CD4-positive, alpha-beta T cell treated with Interleukin-17A for 4 hours (primary cell): ENCODE results near the gene CFAP299.
"Not testable (repeated sequence)": the region's sequence is repeated elsewhere in the genome, so short reads cannot be mapped to it uniquely, and the experiment has no call there.

Experiments
- DNase-seq: peaks from one replicate; pipeline ENCODE4 v3.0.0-alpha.2; 2020; ENCODE audit warnings: mixed read lengths

CFAP299 gene

GRCh38 chr4:80335554-80336358 is at the start of gene CFAP299:
Gene CFAP299 (plus strand): TSS chr4:80335730.
- DNase-seq: peak; percentile 73

- no peak for DNase-seq
Observed at GRCh38 chr4:80286451-80286850, 49.1 kb upstream of the CFAP299 start.

DNA sequence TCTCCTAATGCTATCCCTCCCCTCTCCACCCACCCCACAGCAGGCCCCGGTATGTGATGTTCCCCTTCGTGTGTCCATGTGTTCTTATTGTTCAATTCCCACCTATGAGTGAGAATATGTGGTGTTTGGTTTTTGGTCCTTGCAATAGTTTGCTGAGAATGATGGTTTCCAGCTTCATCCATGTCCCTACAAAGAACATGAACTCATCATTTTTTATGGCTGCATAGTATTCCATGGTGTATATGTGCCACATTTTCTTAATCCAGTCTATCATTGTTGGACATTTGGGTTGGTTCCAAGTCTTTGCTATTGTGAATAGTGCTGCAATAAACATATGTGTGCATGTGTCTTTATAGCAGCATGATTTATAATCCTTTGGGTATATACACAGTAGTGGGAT is 44.9 kb upstream of the CFAP299 start:
- not testable (repeated sequence) for DNase-seq

DNA sequence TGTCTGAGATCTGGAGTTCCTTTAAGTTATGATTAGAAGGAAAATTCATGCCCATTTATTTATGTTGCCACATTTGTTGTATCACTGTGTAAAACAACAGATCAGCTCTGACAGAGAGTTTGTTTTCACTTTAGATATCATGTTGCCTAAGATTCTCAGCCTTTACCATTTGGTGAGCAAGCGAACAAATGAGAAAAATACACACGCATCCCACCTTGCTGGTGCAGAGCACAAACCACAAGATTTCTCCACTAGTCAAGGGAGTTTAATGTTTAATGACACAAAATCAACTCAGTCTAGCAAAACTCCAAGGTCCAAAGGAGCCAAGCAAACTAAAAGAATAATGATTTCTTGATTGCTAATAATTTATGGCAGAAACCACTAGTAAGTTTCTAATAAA is 41.3 kb upstream of the CFAP299 start:
- no peak for DNase-seq

- no peak for DNase-seq
Observed at GRCh38 chr4:80295336-80295735, 40.2 kb upstream of the CFAP299 start.

DNA sequence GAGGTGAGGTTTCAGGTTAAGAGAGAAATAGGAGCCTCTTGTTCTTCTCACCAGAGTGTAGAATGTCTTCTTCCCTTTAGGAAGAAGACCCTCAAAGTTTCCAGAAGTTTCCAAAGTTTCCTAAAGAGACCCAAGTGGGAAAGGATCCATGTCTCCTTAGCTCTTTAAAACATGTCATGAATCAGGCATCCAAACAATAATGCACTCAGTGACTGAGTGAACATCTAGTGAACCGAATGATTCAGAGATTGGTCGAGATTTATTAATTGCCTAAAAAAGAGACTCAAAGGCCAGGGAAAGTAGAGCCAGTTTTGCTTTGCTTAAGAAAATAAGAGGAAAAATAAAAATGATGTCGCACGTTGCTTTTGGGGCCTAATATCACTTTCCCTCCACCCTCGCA is 39.7 kb upstream of the CFAP299 start:
- no peak for DNase-seq

- DNase-seq: no peak
Observed at GRCh38 chr4:80301884-80302283, 33.6 kb upstream of the CFAP299 start.

DNA sequence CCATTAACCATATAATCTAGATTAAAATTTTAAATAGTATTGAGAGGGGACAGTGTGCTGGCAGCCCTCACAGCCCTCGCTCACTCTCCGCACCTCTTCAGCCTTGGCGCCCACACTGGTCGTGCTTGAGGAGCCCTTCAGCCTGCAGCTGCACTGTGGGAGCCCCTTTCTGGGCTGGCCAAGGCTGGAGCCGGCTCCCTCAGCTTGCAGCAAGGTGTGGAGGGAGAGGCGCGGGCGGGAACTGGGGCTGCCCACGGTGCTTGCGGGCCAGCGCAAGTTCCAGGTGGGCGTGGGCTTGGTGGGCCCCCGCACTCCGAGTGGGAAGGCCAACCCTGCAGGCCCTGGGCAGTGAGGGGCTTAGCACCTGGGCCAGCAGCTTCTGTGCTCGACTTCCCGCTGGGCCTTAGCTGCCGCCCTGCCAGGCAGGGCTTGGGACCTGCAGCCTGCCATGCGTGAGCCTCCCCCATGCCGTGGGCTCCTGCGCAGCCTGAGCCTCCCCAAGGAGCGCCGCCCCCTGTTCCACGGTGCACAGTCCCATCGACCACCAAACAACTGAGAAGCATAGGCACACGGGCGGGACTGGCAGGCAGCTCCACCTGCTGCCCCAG is 32.8 kb upstream of the CFAP299 start:
- no peak for DNase-seq

DNA sequence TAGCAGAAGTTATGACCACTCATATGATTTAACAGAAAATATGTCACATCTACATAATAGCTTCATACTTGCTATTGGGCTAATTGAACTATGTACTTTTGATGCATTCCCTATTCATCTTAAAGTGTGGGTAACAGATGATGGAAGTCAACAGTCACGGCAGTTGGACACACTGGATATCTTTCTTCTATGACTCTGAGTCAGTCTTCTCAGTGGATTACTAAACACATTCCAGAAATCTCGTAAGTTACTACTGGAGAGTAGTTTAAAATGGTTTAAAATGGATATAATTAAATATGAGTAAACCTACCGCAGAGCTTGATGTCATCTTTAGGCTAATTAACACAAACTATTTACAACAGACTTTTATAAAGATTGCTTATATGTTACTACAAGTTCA is 30.1 kb upstream of the CFAP299 start:
- no peak for DNase-seq

DNA sequence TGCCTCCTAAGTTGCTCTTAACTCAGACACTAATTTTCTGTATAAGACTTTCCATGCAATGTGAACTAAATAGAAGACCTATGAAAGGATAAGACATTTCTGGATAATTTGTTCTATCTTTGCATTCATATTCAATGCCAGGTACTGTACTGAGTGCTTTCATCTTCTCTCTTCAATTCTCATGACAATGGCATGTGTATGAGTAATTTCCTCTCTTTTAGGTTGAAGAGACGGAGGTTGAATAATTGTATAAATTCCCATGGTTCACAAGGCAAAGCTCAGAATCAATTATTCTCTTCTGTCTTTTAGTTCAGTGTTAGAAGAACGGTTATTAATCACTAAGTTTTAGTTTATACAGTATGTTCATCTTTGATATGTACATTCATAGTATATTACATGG is 29.3 kb upstream of the CFAP299 start:
- no peak for DNase-seq

DNA sequence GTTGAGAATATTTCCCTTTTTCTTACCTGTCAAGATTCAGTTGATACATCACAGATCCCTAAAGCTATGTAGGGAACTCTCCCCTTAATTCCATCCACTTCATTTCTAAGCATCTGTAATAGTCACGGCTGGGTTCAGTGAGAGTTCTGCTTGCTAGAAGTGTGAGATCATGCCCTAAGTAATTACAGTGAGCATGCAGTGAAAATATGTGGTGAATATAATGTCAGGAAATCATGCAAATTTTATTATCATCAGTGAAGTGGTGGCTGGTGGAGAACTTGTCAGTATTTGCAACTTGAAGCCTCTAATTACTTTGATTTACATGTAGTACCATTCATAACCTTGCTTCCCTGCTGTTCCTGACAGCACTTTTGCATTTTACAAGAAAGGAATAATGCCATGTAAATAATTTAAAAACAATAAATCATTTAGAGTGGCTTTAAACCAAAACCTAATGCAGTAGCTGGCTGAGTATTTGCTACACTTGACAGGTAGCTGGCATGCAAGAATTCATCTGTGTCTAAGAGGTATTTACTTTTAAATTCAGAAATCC is 28.3 kb upstream of the CFAP299 start:
- no peak for DNase-seq

DNA sequence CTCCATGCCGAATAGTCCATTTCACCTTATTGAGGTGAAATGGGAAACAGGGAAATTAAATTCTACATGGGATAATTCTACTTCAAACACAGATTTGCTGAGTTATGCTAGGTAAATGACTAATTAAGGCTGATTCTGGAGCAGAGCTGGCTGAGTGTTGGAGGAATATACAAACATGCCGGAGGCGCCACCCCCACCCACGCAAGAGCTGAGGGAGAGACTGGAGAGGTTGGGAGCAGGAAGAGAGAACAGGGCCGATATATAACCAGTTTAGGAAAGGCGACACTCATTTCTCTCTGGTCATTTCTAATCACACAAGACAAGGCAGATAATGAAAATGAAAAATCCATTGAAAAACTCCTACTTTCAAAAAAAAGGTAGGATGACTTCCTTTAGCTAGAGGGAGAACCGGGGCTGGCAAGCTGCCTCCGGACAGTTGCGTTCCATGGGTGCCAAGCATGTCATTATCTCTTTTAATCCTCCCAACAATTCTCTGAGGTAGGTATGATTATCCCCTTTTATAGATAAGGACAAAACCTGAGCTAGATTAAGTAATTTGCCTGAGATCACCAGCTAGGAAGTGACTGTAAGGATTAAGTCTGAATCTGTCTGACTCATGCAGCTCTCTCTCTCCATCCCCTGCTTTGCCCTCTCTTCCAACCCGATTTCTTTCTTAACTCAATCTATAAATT is 27.6 kb upstream of the CFAP299 start:
- no peak for DNase-seq

- no peak for DNase-seq
Observed at GRCh38 chr4:80308466-80308822, 27.1 kb upstream of the CFAP299 start.

GRCh38 chr4:80309294-80310004 is 26.1 kb upstream of the CFAP299 start:
- DNase-seq: no peak

DNA sequence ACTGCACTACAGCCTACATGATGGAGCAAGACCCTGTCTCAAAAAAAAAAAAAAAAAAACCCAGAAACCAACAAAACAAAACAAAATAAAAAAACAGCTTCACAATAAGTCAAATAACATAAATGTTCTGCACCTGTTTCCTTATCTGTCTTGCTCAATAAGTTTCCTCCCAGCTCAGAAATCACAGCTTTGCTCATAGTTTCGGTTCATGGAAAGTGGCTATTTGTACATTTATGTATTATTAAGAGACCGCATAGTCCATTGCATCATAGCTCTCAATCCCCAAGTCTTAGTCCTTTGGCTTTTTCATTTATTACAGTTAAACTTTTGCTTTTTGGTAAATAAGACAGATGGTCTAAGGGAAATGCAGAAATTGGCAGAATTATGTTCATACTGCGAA is 24.4 kb upstream of the CFAP299 start:
- no peak for DNase-seq

GRCh38 chr4:80312124-80312523 is 23.4 kb upstream of the CFAP299 start:
- DNase-seq: no peak

DNA sequence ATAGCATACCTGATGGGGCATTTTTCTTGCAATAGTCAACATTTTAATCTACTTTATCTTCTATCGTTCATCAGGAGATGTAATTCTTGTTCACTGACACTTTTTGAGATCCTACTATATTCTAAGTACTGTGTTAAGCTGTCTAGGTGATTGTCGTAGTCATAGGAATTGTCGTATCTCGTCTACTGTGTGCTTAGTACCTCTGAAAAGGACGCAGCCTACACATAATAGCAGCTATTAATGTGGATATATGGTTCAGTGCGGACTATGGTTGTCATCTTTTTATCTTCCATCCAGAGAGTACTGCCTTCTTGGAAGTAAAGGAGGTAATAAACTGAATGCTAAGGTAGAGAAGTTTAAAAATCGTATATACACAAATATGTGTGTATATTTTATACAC is 21.9 kb upstream of the CFAP299 start:
- DNase-seq: no peak

GRCh38 chr4:80315848-80316247 is 19.7 kb upstream of the CFAP299 start:
- not testable (repeated sequence) for DNase-seq

- no peak for DNase-seq
Observed at GRCh38 chr4:80321341-80321740, 14.2 kb upstream of the CFAP299 start.

DNA sequence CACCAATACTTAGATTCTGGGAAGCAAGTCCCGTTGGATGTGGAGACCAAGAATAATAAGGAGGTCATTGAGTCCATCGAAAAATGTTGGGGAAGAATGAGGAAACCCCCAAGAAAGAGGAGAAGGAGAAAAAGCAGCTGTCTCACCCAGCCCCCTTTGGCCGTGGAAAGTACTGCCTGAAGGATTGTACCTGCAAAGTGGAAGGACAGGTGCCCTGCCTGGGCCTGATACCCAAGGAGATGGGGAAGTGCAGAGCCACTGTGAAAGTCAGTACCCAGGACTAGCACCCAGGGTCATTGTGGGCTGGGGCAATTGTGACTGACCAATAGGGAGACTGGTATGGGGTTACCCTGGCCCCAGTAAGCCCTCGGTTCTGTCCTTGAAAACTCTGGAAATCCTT is 13.8 kb upstream of the CFAP299 start:
- DNase-seq: no peak

- DNase-seq: peak; percentile 11
Observed at GRCh38 chr4:80322716-80323115, 12.8 kb upstream of the CFAP299 start.

DNA sequence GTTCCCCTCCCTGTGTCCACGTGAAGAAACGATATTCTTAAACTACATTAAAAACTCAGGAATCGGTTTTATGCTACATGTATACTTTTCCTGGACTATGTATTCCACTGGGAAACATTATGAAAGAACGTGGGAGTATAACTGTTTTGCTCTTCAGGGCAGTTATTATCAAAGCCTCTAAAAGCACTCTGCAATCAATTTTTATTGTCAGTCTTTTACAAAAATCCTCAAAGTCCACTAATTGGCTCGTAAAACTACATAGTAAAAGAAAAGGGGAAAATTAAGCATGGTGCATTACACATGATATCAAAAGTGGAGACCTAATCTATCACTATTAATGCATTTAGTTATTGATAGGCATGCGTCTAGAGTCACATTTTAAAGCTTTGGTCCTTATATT is 11.4 kb upstream of the CFAP299 start:
- DNase-seq: no peak

DNA sequence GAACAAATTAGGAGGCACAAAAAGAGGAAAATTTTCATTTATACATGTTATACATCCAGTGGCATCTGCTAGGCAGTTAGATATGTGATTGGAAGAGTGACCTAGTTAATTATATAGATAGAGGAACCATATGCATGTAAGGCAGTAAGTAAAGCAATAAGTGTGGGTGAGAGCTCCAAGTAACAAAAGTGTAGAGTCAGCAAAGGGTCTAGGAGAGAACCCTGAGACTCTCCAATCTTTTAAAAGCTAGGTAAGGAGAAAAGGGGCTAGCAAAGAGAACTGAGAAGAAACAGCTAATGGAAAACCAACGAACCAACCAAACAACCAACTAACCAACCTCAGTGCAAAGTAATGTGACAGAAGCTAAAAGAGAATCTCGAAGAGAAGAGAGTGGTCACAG is 3.8 kb upstream of the CFAP299 start:
- DNase-seq: no peak
